ENCODE measurements around the gene NASP. TPM values are rescaled to one million over a fixed set of nuclear protein-coding genes. Genes with fewer than 3 reads are reported as not detected.

The NASP gene
- total and polyA plus RNA-seq, 9 donors = 60.4 to 122 (median 83.0) TPM

- no peaks in the 10 kb centered on the region for H3K4me1 ChIP-seq (ENCODE audit: insufficient read depth)
- no peaks in the 10 kb centered on the region for H3K9me3 ChIP-seq
- no peaks in the 10 kb centered on the region for H3K36me3 ChIP-seq
- no peak overlapping the region for H3K4me3 ChIP-seq
- intact Hi-C loops (cut with DNase I) = loop anchor here in 3 of 4 donors (5.0 to 10.0 kb wide), 5 partner anchors 47 to 555 kb away; partner anchors contain the start of genes CCDC163 (in 1 of the 3), HECTD3 (in 1 of the 3), MMACHC (in 1 of the 3) and PRDX1 (in 1 of the 3)
- WGBS, 3 donors = 41 to 44% (median 42%) methylated on average over 4 of the region's 4 CpGs
- no peaks in the 10 kb centered on the region for H3K27me3 ChIP-seq
- no peak for DNase-seq
- TF ChIP-seq CTCF (IDR thresholded peaks at IDR 0.05) (no peak), POLR2A (IDR thresholded peaks at IDR 0.05) (no peak), EP300 (IDR thresholded peaks at IDR 0.05) (no peak)
- no peak overlapping the region for H3K27ac ChIP-seq
Observed at GRCh38 chr1:45569571-45569961, 14.3 kb upstream of the NASP start.

GRCh38 chr1:45569962-45570581 lies 13.8 kb upstream of the NASP start:
- Histone ChIP-seq H3K36me3 (no peaks in the 10 kb centered on the region), H3K27ac (no peak overlapping the region), H3K27me3 (no peaks in the 10 kb centered on the region), H3K4me1 (ENCODE audit: insufficient read depth) (no peaks in the 10 kb centered on the region), H3K4me3 (no peak overlapping the region), H3K9me3 (no peaks in the 10 kb centered on the region)
- intact Hi-C loops (cut with DNase I) = loop anchor here in 3 of 4 donors (5.0 to 10.0 kb wide), 5 partner anchors 48 to 555 kb away; partner anchors contain the start of genes CCDC163 (in 1 of the 3), HECTD3 (in 1 of the 3), MMACHC (in 1 of the 3) and PRDX1 (in 1 of the 3)
- peak; percentile 60 to 80 (median 70) for DNase-seq
- 10 to 12% (median 11%) methylated on average over 8 of the region's 8 CpGs for WGBS, 3 donors
- peak; percentile 84 to 89 (median 86) for TF ChIP-seq CTCF (IDR thresholded peaks at IDR 0.05)
- no peak for TF ChIP-seq POLR2A (IDR thresholded peaks at IDR 0.05)

GRCh38 chr1:45570631-45571030 lies 13.2 kb upstream of the NASP start:
- H3K27me3 ChIP-seq = no peaks in the 10 kb centered on the region
- DNase-seq = no peak
- TF ChIP-seq POLR2A (IDR thresholded peaks at IDR 0.05) = no peak
- TF ChIP-seq CTCF (IDR thresholded peaks at IDR 0.05) = no peak
- no peak for TF ChIP-seq EP300 (IDR thresholded peaks at IDR 0.05)
- no peaks in the 10 kb centered on the region for H3K36me3 ChIP-seq
- WGBS, 3 donors = 83 to 87% (median 85%) methylated on average over 4 of the region's 4 CpGs
- no peak overlapping the region for H3K4me3 ChIP-seq
- H3K4me1 ChIP-seq (ENCODE audit: insufficient read depth) = no peaks in the 10 kb centered on the region
- intact Hi-C loops (cut with DNase I) = no loop called here
- no peak overlapping the region for H3K27ac ChIP-seq
- H3K9me3 ChIP-seq = no peaks in the 10 kb centered on the region

GRCh38 chr1:45573231-45573804 lies 10.5 kb upstream of the NASP start:
- DNase-seq = no peak
- no peak overlapping the region for H3K4me3 ChIP-seq
- H3K27ac ChIP-seq = no peak overlapping the region
- H3K36me3 ChIP-seq = no peaks in the 10 kb centered on the region
- H3K4me1 ChIP-seq (ENCODE audit: insufficient read depth) = no peaks in the 10 kb centered on the region
- TF ChIP-seq EP300 (IDR thresholded peaks at IDR 0.05) (no peak), POLR2A (IDR thresholded peaks at IDR 0.05) (no peak)
- no peaks in the 10 kb centered on the region for H3K9me3 ChIP-seq
- WGBS, 3 donors = 50 to 60% (median 58%) methylated on average over 3 of the region's 3 CpGs
- intact Hi-C loops (cut with DNase I) = no loop called here
- H3K27me3 ChIP-seq = no peaks in the 10 kb centered on the region

- 73 to 77% (median 76%) methylated on average over 7 of the region's 7 CpGs for WGBS, 3 donors
- no peak for DNase-seq
- H3K4me1 ChIP-seq (ENCODE audit: insufficient read depth) = no peaks in the 10 kb centered on the region
Observed at GRCh38 chr1:45574105-45574626, 9.7 kb upstream of the NASP start.

More at GRCh38 chr1:45574105-45574626, 9.7 kb upstream of the NASP start:
- no peaks in the 10 kb centered on the region for H3K27me3 ChIP-seq
- TF ChIP-seq CTCF (IDR thresholded peaks at IDR 0.05) (no peak), EP300 (IDR thresholded peaks at IDR 0.05) (no peak), POLR2A (IDR thresholded peaks at IDR 0.05) (no peak)
- no peaks in the 10 kb centered on the region for H3K36me3 ChIP-seq
- no peak overlapping the region for H3K27ac ChIP-seq
- intact Hi-C loops (cut with DNase I) = no loop called here
- H3K4me3 ChIP-seq = no peak overlapping the region
- H3K9me3 ChIP-seq = no peaks in the 10 kb centered on the region

Data from ovary (tissue), 9 donors.